GM19193 (cell line): ENCODE measurements around the gene TMEM272.

Experiments
- POLR2A ChIP-seq: IDR thresholded peaks from 4 replicates; pipeline ENCODE4 v1.6.1; 2011; ENCODE audit not compliant: insufficient read depth, insufficient read length; ENCODE audit errors: extremely low read depth

TMEM272 gene

DNA sequence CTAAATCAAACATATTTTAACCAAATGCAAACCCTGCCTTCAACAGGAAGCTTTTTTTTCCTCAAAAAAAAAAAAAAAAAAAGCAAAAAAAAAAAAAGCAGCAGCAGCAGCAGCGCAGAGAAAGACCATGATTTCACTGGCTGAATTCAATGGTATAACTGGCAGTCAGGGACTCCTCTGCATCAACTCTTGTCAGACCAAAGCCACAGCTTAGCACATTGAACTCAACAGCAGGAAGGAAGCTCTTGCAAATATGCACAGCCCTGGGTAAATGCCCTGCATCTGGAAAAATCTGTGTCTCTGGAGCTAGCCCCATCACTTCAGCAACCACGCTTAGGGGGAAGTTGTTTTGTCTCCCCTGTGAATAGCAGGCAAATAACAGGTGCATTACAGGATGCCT is 23.4 kb downstream of the TMEM272 start:
- TF ChIP-seq POLR2A: no peak

- TF ChIP-seq POLR2A: no peak
Observed at GRCh38 chr13:51820016-51820597, 24.9 kb downstream of the TMEM272 start.

DNA sequence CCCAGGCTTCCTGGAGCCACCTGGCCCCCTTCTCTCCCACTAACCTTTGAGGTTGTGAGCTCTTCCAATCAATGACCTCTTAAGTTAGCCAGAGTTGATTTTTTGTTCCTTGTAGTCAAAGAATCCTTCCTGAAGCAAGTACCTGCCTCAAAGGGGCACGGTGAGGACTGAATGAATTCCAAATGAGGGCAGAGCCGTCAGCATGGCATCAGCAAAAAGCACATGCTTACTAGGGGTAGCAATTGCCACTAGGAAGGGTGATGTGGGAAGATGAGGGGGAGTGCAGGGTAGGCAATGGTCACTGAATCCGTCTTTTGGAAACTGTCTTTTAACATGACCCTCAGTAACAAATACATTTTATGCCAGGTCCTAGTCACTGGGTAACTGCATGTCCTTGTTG is 25.4 kb downstream of the TMEM272 start:
- TF ChIP-seq POLR2A: no peak

GRCh38 chr13:51818781-51819511 is 26.0 kb downstream of the TMEM272 start:
- no peak for TF ChIP-seq POLR2A

GRCh38 chr13:51818276-51818675 is 26.7 kb downstream of the TMEM272 start:
- TF ChIP-seq POLR2A: no peak

GRCh38 chr13:51817717-51818116 is 27.3 kb downstream of the TMEM272 start:
- no peak for TF ChIP-seq POLR2A

DNA sequence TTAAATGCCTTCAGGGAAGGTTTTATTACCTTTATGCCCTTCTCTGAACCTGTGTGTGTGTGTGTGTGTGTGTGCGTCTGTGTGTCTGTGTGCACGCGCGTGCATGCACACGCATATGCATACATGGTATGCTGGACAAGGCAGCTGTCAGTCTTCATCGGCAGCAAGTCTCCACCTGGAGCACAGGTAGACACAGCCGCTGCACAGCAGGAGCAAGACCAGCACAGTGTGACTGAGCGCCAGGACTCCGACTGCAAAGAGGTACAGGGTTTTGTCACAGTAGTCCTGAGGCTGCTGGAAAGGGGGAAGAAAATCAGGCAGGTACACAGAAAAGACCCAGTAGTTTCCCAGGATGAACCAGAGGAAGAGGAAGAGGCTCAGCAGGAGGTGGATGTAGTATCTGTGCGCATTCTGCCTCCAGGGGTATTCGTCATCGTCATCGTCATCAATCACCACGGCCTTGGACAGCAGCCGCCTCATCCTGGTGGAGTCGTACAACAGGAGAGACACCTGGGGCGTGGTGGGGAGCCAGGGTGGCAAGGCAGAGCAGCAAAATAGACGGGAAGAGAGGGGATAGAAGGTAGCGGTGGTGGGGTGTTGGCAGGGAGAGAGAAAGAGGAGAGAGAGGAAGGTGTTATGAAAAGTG is 28.2 kb downstream of the TMEM272 start:
- no peak for TF ChIP-seq POLR2A

- TF ChIP-seq POLR2A: no peak
Observed at GRCh38 chr13:51815848-51816247, 29.1 kb downstream of the TMEM272 start.

- TF ChIP-seq POLR2A: peak; percentile 28
Observed at GRCh38 chr13:51814825-51815650, 29.9 kb downstream of the TMEM272 start.

GRCh38 chr13:51814071-51814470 is 30.9 kb downstream of the TMEM272 start:
- TF ChIP-seq POLR2A: no peak

GRCh38 chr13:51811920-51812451 is 33.0 kb downstream of the TMEM272 start:
- no peak for TF ChIP-seq POLR2A

DNA sequence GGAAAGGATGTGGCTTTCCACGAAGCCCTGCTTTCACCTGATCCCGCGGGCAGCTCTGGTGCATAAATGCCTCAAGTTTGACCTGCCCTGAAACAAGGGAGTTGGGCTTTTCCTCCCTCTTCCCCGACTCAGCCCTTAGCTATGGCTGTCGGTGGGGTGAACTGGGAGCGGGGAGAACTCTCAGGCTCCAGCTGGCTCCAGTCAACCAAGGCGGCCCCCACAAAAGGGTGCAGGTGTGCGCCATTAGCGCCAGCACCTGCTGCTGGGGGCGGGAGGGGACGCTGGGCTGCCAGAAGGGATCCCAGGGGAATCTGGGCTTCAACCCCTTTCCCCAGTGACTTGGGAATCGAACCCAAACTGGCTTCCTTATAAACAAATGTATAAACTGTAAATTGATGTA is 33.9 kb downstream of the TMEM272 start:
- TF ChIP-seq POLR2A: no peak

DNA sequence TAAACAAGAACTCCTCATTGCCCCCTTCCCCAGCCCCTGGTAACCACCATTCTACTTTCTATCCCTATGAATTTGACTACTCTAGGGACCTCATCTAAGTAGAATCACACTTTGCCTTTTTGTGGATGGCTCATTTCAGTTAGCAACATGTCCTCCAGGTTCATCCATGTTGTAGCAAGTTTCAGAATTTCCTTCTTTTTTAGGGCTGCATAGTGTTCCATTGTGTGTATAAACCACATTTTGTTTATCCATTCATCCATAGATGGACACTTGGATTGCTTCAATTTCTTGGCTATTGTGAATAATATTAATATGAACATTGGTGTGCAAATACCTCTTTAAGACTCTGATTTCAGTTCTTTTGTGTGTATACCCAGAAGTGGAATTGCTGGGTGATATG is 36.2 kb downstream of the TMEM272 start:
- TF ChIP-seq POLR2A: no peak

DNA sequence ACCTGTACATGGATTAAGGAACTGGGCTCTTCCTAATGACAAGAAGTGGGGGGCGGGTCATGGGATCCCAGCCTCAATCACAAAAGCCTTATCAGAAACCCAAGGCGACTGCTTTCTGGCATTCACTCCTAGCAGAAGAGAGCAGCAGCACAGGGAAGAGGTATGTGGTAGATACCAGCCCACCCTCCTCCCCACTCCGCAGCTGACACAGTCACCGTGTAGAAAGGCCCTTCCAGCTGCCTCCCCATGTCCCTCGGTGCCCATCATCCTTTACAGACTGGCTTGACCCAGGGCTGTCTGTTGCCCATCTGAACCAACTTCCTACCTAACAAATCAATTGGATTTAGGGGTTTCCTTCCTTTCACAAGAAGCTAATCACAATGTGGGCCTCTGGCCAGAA is 37.9 kb downstream of the TMEM272 start:
- no peak for TF ChIP-seq POLR2A

- TF ChIP-seq POLR2A: no peak
Observed at GRCh38 chr13:51806566-51806965, 38.4 kb downstream of the TMEM272 start.
